WERI-Rb-1 (cell line): ENCODE measurements around the gene PPARA.

Experiments used
- DNase-seq: peaks from one replicate; pipeline ENCODE4 v3.0.0-alpha.2; 2020
- H3K27ac ChIP-seq: fragments of 250-450 bp; sonication (Bioruptor Pico); 2 replicates; pipeline ENCODE4 v1.5.1; 2020; ENCODE audit warnings: mild to moderate bottlenecking, moderate library complexity
- H3K27me3 ChIP-seq: fragments of 250-450 bp; sonication (Bioruptor Pico); 2 replicates; pipeline ENCODE4 v1.5.1; 2021; ENCODE audit warnings: mild to moderate bottlenecking, low read depth, moderate library complexity; ENCODE audit not compliant: insufficient read depth, severe bottlenecking
- H3K36me3 ChIP-seq: fragments of 250-450 bp; sonication (Bioruptor Pico); 2 replicates; pipeline ENCODE4 v1.5.1; 2020; ENCODE audit warnings: mild to moderate bottlenecking, moderate library complexity
- H3K4me3 ChIP-seq: 2 replicates; pipeline ENCODE4 v1.5.1; 2011; ENCODE audit warnings: low read depth, mild to moderate bottlenecking, control low read depth, low read length
- H3K9me3 ChIP-seq: fragments of 250-450 bp; sonication (Bioruptor Pico); 2 replicates; pipeline ENCODE4 v1.5.1; 2021; ENCODE audit warnings: mild to moderate bottlenecking, moderate library complexity; ENCODE audit not compliant: severe bottlenecking
- CTCF ChIP-seq: IDR thresholded peaks from 2 replicates; pipeline ENCODE4 v1.5.1; 2011; ENCODE audit warnings: low read depth, mild to moderate bottlenecking, control low read depth, inconsistent platforms, low read length

The PPARA gene

GRCh38 chr22:46241396-46242007 is 91.2 kb downstream of the PPARA start:
- Histone ChIP-seq H3K9me3 (no peaks in the 10 kb centered on the region), H3K4me3 (no peak overlapping the region), H3K36me3 (peaks cover under 1% of the 10 kb centered on the region; the same call in 1 of the 2 replicates), H3K27ac (no peak overlapping the region), H3K27me3 (no peaks in the 10 kb centered on the region)
- no peak for TF ChIP-seq CTCF
- DNase-seq, result no peak

- Histone ChIP-seq H3K9me3 (no peaks in the 10 kb centered on the region), H3K36me3 (no peaks in the 10 kb centered on the region), H3K27me3 (no peaks in the 10 kb centered on the region), H3K4me3 (no peak overlapping the region), H3K27ac (no peak overlapping the region)
- no peak for TF ChIP-seq CTCF
- no peak for DNase-seq
These were observed 91.8 kb downstream of the PPARA start for GRCh38 chr22:46242076-46242475.

- Histone ChIP-seq H3K36me3 (no peaks in the 10 kb centered on the region), H3K27me3 (no peaks in the 10 kb centered on the region), H3K27ac (no peak overlapping the region), H3K9me3 (no peaks in the 10 kb centered on the region), H3K4me3 (no peak overlapping the region)
- no peak for DNase-seq
- no peak for TF ChIP-seq CTCF
These were observed 94.4 kb downstream of the PPARA start for GRCh38 chr22:46244771-46245170.

- Histone ChIP-seq H3K27me3 (no peaks in the 10 kb centered on the region), H3K36me3 (no peaks in the 10 kb centered on the region), H3K9me3 (no peaks in the 10 kb centered on the region), H3K27ac (no peak overlapping the region), H3K4me3 (no peak overlapping the region)
- TF ChIP-seq CTCF, result no peak
- no peak for DNase-seq
These were observed 95.2 kb downstream of the PPARA start for GRCh38 chr22:46245511-46245910.

GRCh38 chr22:46246178-46246577 is 95.9 kb downstream of the PPARA start:
- Histone ChIP-seq H3K36me3 (no peaks in the 10 kb centered on the region), H3K4me3 (no peak overlapping the region), H3K27ac (no peak overlapping the region), H3K27me3 (no peaks in the 10 kb centered on the region), H3K9me3 (no peaks in the 10 kb centered on the region)
- no peak for TF ChIP-seq CTCF
- no peak for DNase-seq

- no peak for TF ChIP-seq CTCF
- no peak overlapping the region for H3K4me3 ChIP-seq
- H3K27me3 ChIP-seq, result no peaks in the 10 kb centered on the region
- no peak overlapping the region for H3K27ac ChIP-seq
- no peak for DNase-seq
- no peaks in the 10 kb centered on the region for H3K36me3 ChIP-seq
- peaks cover 2% of the 10 kb centered on the region for H3K9me3 ChIP-seq
These were observed 97.2 kb downstream of the PPARA start for GRCh38 chr22:46247443-46247975.
